Endodermal cell (in vitro differentiated cells): ENCODE measurements around the gene PRR7. TPM values are rescaled to one million over a fixed set of nuclear protein-coding genes. Genes with fewer than 3 reads are reported as not detected.
A peak's percentile ranks its signal among the peaks of the same experiment; 100 is the strongest.

Experiments used
- DNase-seq: peaks from one replicate; pipeline ENCODE4 v3.0.0-alpha.2; 2017
- H3K27ac ChIP-seq: 2 replicates; pipeline ENCODE4 v1.5.1; 2013; ENCODE audit warnings: mild to moderate bottlenecking, low read depth, low read length, moderate library complexity
- H3K27me3 ChIP-seq: 2 replicates; pipeline ENCODE4 v1.6.1; 2013; ENCODE audit warnings: mild to moderate bottlenecking, low read length, moderate library complexity; ENCODE audit not compliant: insufficient read depth, control insufficient read depth, poor library complexity, severe bottlenecking
- H3K36me3 ChIP-seq: 2 replicates; pipeline ENCODE4 v1.7.0; 2013; ENCODE audit warnings: mild to moderate bottlenecking, low read length, moderate library complexity; ENCODE audit not compliant: control insufficient read depth, insufficient read depth
- H3K4me1 ChIP-seq: one replicate; pipeline ENCODE4 v1.7.0; 2013; ENCODE audit warnings: low read length; ENCODE audit not compliant: control insufficient read depth, insufficient read depth
- H3K4me3 ChIP-seq: 2 replicates; pipeline ENCODE4 v1.5.1; 2013; ENCODE audit warnings: mild to moderate bottlenecking, low read length, moderate library complexity
- H3K9ac ChIP-seq: 2 replicates; pipeline ENCODE4 v1.6.1; 2013; ENCODE audit warnings: mild to moderate bottlenecking, low read length, moderate library complexity; ENCODE audit not compliant: poor library complexity, severe bottlenecking; ENCODE audit errors: extremely low read depth
- H3K9me3 ChIP-seq: 2 replicates; pipeline ENCODE4 v1.6.1; 2013; ENCODE audit warnings: mild to moderate bottlenecking, low read length, moderate library complexity; ENCODE audit not compliant: control insufficient read depth
- H3K27ac Mint-ChIP-seq: 2 replicates; pipeline ENCODE4 v1.8.0; 2020; ENCODE audit warnings: mixed read lengths
- H3K27me3 Mint-ChIP-seq: 2 replicates; pipeline ENCODE4 v1.8.0; 2021; ENCODE audit warnings: mild to moderate bottlenecking, mixed read lengths; ENCODE audit not compliant: insufficient read depth
- H3K36me3 Mint-ChIP-seq: 2 replicates; pipeline ENCODE4 v1.8.0; 2020; ENCODE audit warnings: low read depth, mixed read lengths
- H3K4me1 Mint-ChIP-seq: 2 replicates; pipeline ENCODE4 v1.8.0; 2020; ENCODE audit warnings: mixed read lengths
- H3K4me3 Mint-ChIP-seq: 2 replicates; pipeline ENCODE4 v1.8.0; 2020; ENCODE audit warnings: mild to moderate bottlenecking, moderate library complexity, mixed read lengths
- H3K9me3 Mint-ChIP-seq: 2 replicates; pipeline ENCODE4 v1.8.0; 2020; ENCODE audit warnings: mild to moderate bottlenecking, mixed read lengths
- CTCF ChIP-seq: fragments of 200-600 bp; sonication (generic); conservative IDR thresholded peaks from 2 replicates; pipeline ENCODE4 v1.5.0; 2021; ENCODE audit warnings: antibody characterized with exemption, mild to moderate bottlenecking
- WGBS, 2 experiments: methylation state at CpG; one replicate each; pipeline versions ENCODE4 v1.1.5 to v1.1.7; 2013; ENCODE audit warnings: missing lambda C conversion rate in 2 of 2, mixed read lengths in 1 of 2; ENCODE audit not compliant: insufficient coverage in 1 of 2, insufficient read length in 1 of 2; 5-methylcytosine and 5-hydroxymethylcytosine counted together
- total RNA-seq, 2 donors: library from RNA; stranded (reverse); fragmentation: NEBNext Ultra II Directional in 1 of 2; extraction: Animal tissue kit (Norgen Biotek cat#: 25700) in 1 of 2; gene quantifications; 2 replicates in 1 of 2; 3 replicates in 1 of 2; pipeline ENCODE4 v1.2.1, GENCODE V29; 2021

PRR7 gene
- total RNA-seq, 2 donors from 2014 or later = 4.7 to 8.0 TPM

GRCh38 chr5:177469750-177470525 lies 23.3 kb downstream of the PRR7 start:
- Histone ChIP-seq H3K9me3 (peaks cover 14% of the 10 kb centered on the region), H3K9ac (peak overlapping the region; percentile 38), H3K27ac (peak overlapping the region; percentile 85), H3K4me3 (peak overlapping the region; percentile 93), H3K27me3 (no peaks in the 10 kb centered on the region), H3K36me3 (peaks cover 73% of the 10 kb centered on the region), H3K4me1 (peaks cover 31% of the 10 kb centered on the region)
- Mint-ChIP-seq H3K36me3 (peaks cover 62% of the 10 kb centered on the region), H3K27ac (peak overlapping the region; percentile 83), H3K27me3 (no peaks in the 10 kb centered on the region), H3K9me3 (peaks cover 10% of the 10 kb centered on the region), H3K4me3 (peak overlapping the region; percentile 74), H3K4me1 (peaks cover 26% of the 10 kb centered on the region)
- WGBS, 2 experiments = 70 to 89% methylated on average over 6 to 8 of the region's 8 CpGs
- DNase-seq = no peak
- TF ChIP-seq CTCF = no peak

- Histone ChIP-seq H3K27ac (peak overlapping the region; percentile 85), H3K36me3 (peaks cover 63% of the 10 kb centered on the region), H3K4me1 (peaks cover 31% of the 10 kb centered on the region), H3K4me3 (peak overlapping the region; percentile 93), H3K9ac (peak overlapping the region; percentile 38), H3K27me3 (no peaks in the 10 kb centered on the region), H3K9me3 (peaks cover 5% of the 10 kb centered on the region)
- WGBS, 2 experiments = 92% methylated on average over 5 to 10 of the region's 10 CpGs
- TF ChIP-seq CTCF = no peak
- no peaks in the 10 kb centered on the region for H3K27me3 Mint-ChIP-seq
- H3K27ac Mint-ChIP-seq = peak overlapping the region; percentile 83
- H3K36me3 Mint-ChIP-seq = peaks cover 52% of the 10 kb centered on the region
- peaks cover 1% of the 10 kb centered on the region for H3K9me3 Mint-ChIP-seq
- H3K4me3 Mint-ChIP-seq = peak overlapping the region; percentile 74
- H3K4me1 Mint-ChIP-seq = peaks cover 30% of the 10 kb centered on the region
- peak; percentile 67 for DNase-seq
Measured at GRCh38 chr5:177470759-177471536, 24.3 kb downstream of the PRR7 start.

- peak; percentile 60 for DNase-seq
- H3K4me3 Mint-ChIP-seq = peak overlapping the region; percentile 74
- peaks cover 44% of the 10 kb centered on the region for H3K36me3 Mint-ChIP-seq
- TF ChIP-seq CTCF = no peak
- Histone ChIP-seq H3K9me3 (no peaks in the 10 kb centered on the region), H3K36me3 (peaks cover 55% of the 10 kb centered on the region), H3K9ac (peak overlapping the region; percentile 86), H3K4me3 (peak overlapping the region; percentile 93), H3K4me1 (peaks cover 31% of the 10 kb centered on the region), H3K27me3 (no peaks in the 10 kb centered on the region), H3K27ac (peak overlapping the region; percentile 96)
- H3K27ac Mint-ChIP-seq = peak overlapping the region; percentile 44
- peaks cover 35% of the 10 kb centered on the region for H3K4me1 Mint-ChIP-seq
- WGBS, 2 experiments = 71 to 73% methylated on average over 9 to 14 of the region's 14 CpGs
- no peaks in the 10 kb centered on the region for H3K9me3 Mint-ChIP-seq
- no peaks in the 10 kb centered on the region for H3K27me3 Mint-ChIP-seq
Measured at GRCh38 chr5:177471610-177472356, 25.2 kb downstream of the PRR7 start.
